ENCODE results near the gene IFITM5. TPM values are rescaled to one million over a fixed set of nuclear protein-coding genes. Genes with fewer than 3 reads are reported as not detected.

The IFITM5 gene
- total RNA-seq, 1 donor from 2014 or later, result not detected

DNA sequence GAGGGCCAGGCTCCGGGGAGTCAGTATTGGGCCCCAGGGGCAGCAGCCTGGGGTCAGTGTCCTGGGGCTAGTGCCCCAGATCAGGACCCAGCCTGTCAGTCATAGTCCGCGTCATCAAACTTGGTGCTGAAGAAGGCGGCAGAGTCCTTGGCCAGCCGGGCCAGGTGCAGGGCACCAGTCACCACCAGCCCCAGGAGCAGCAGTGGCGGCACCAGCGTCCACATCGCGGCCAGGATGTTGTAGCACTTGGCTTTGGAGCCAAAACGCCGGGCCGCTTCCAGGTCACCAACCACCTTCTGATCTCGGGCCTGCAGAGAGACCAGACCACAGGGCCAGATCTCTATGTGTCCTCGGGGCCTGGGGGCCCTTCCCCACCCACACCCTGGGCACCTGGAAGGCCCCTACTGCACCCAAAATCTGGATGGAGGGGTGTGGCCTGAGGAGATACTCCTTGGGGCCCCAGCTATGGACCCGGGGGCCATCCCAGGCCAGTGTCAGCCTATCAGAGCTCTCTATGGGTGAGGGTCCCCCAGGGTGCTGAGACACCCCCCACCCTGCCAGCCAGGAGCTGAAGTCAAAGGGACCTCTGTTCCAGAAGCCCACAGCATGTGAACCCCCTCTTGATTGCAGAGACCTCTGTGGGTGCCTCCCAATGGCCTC is 790 bp downstream of the IFITM5 start:
- TF ChIP-seq, protein P1, sequence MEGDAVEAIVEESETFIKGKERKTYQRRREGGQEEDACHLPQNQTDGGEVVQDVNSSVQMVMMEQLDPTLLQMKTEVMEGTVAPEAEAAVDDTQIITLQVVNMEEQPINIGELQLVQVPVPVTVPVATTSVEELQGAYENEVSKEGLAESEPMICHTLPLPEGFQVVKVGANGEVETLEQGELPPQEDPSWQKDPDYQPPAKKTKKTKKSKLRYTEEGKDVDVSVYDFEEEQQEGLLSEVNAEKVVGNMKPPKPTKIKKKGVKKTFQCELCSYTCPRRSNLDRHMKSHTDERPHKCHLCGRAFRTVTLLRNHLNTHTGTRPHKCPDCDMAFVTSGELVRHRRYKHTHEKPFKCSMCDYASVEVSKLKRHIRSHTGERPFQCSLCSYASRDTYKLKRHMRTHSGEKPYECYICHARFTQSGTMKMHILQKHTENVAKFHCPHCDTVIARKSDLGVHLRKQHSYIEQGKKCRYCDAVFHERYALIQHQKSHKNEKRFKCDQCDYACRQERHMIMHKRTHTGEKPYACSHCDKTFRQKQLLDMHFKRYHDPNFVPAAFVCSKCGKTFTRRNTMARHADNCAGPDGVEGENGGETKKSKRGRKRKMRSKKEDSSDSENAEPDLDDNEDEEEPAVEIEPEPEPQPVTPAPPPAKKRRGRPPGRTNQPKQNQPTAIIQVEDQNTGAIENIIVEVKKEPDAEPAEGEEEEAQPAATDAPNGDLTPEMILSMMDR (conservative IDR thresholded peaks at IDR 0.05), result no peak
- peaks cover 12% of the 10 kb centered on the region for H3K27me3 Mint-ChIP-seq
- H3K36me3 Mint-ChIP-seq, result no peaks in the 10 kb centered on the region
- H3K4me3 Mint-ChIP-seq, result no peak overlapping the region
- no peak overlapping the region for H3K27ac Mint-ChIP-seq
- no peaks in the 10 kb centered on the region for H3K9me3 Mint-ChIP-seq
- H3K4me1 Mint-ChIP-seq (ENCODE audit: unreplicated experiment), result peaks cover 9% of the 10 kb centered on the region
- no peak for DNase-seq (ENCODE audit: extremely low spot score, unreplicated experiment)

DNA sequence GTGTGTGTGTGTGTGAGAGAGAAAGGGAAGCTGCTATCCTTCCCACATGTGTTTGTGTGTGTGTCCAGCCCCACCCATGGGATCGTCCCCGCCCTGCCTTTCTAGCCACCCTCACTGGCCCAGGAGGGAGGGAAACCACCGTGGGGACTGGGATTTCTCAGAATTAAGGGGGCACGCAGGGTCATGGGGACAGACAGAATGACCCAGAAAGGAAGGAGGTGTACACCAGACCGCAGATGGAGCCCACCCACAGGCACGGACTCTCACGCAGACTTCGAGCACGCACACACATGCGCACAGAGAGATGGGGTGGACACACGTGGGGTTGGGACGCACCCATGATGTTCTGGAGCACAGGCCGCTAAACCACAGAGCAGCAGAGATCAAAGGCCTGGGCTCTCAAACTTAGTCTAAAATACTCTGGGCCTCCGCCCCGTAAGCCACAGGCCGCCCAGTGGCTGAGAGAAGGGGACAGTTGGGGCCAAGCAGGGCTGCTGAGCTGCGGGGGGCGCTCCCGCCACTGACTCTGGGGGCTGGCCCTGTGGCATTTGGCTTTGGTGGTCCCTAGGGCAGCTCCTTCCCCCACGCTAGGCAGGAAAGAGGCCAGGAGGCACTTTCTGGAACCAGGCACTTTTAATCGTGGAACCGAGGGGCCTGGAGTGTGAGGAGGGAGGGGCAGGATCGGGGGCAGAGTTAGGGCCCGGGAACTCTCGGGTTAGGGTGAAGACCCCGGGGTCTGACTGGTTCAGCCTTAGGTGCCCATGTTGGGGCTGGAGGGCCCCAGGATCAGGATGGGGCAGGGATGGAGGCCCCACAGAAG is 1.5 kb downstream of the IFITM5 start:
- Mint-ChIP-seq H3K27me3 (peaks cover 12% of the 10 kb centered on the region), H3K9me3 (no peaks in the 10 kb centered on the region), H3K36me3 (no peaks in the 10 kb centered on the region), H3K4me1 (ENCODE audit: unreplicated experiment) (peaks cover 9% of the 10 kb centered on the region), H3K4me3 (no peak overlapping the region), H3K27ac (no peak overlapping the region)
- TF ChIP-seq, protein P1 (conservative IDR thresholded peaks at IDR 0.05), result no peak
- DNase-seq (ENCODE audit: extremely low spot score, unreplicated experiment), result no peak

DNA sequence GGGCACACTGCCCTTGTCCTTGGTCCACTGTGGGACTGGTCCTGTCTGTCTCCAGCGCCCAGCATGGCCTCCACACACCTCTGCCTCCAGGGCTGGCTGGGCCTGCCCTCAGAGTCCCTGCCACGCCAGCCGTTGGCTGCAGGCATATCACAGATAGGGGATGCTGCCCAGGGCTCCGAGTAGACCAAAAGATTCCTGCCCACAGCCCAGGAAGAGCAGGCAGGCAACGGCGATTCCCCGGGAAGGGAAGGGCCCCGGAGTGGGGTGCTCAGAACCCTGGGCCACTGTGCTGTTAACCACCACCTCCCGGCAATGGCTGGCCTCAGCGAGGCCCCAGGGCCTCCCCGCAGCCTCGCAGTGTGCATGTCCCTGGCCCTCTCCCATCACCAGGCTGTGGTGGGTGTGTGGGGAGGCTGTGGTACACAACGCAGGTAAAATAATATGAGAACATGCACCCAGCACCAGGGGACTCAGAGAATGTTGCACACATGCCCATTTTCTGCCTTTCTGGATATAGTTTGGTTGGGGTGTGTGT is 2.2 kb downstream of the IFITM5 start:
- no peak overlapping the region for H3K4me3 Mint-ChIP-seq
- peaks cover 9% of the 10 kb centered on the region for H3K4me1 Mint-ChIP-seq (ENCODE audit: unreplicated experiment)
- no peaks in the 10 kb centered on the region for H3K36me3 Mint-ChIP-seq
- no peak for DNase-seq (ENCODE audit: extremely low spot score, unreplicated experiment)
- peaks cover 12% of the 10 kb centered on the region for H3K27me3 Mint-ChIP-seq
- H3K27ac Mint-ChIP-seq, result no peak overlapping the region
- TF ChIP-seq, protein P1 (conservative IDR thresholded peaks at IDR 0.05), result no peak
- no peaks in the 10 kb centered on the region for H3K9me3 Mint-ChIP-seq

DNA sequence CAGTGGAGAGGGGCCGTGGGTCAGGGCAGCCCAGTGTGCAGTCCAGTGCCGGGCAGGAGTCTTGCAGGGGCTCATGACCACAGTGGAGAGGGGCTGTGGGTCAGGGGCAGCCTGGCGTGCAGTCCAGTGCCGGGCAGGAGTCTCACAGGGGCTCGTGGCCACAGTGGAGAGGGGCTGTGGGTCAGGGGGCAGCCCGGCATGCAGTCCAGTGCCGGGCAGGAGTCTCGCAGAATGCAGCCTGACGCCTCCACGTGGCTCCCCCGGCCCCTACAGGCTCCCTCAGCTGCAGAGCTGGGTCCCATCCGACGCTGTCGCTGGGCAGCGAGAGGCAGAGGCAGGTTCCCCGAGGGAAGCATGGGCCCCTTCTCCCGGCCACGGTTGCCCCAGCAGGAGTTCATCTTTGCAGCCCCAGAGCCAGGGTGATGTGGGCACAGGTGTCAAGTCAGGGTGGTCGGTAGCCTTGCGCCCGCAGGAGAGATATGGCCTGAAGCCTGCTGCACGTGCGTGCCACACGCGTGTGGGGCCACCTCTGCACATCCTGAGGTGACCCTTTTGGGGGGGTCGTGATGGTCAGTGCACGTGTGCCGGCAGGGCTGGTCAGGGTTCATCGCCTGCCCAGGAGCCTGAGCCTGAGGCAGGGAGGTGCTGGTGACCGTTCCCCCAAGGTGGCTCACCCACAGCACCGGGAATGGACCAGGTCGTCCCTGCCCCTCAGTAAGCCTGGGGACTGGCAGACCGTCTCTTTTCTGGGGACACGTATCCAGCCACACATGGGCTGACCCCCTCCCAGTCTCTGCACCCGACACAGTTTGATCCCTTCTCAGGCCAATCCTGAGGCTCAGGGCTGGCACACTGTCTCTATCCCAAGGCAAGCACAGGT is 2.9 kb downstream of the IFITM5 start:
- peaks cover 9% of the 10 kb centered on the region for H3K4me1 Mint-ChIP-seq (ENCODE audit: unreplicated experiment)
- H3K4me3 Mint-ChIP-seq, result no peak overlapping the region
- no peak overlapping the region for H3K27ac Mint-ChIP-seq
- TF ChIP-seq, protein P1 (conservative IDR thresholded peaks at IDR 0.05), result no peak
- no peak for DNase-seq (ENCODE audit: extremely low spot score, unreplicated experiment)
- peaks cover 12% of the 10 kb centered on the region for H3K27me3 Mint-ChIP-seq
- H3K9me3 Mint-ChIP-seq, result no peaks in the 10 kb centered on the region
- H3K36me3 Mint-ChIP-seq, result no peaks in the 10 kb centered on the region

All from type B pancreatic cell (in vitro differentiated cells).